Fibroblast of skin of scalp (primary cell): ENCODE measurements around the gene TTC17.
"Not testable (repeated sequence)": the region's sequence is repeated elsewhere in the genome, so short reads cannot be mapped to it uniquely, and the experiment has no call there.

Experiments used
- DNase-seq: peaks from one replicate; pipeline ENCODE4 v3.0.0-alpha.2; 2013

TTC17 gene

GRCh38 chr11:43459246-43459645 lies 100.5 kb downstream of the TTC17 start:
- DNase-seq: no peak

GRCh38 chr11:43462359-43462758 lies 103.6 kb downstream of the TTC17 start:
- no peak for DNase-seq

GRCh38 chr11:43467958-43468357 lies 109.2 kb downstream of the TTC17 start:
- no peak for DNase-seq

GRCh38 chr11:43477491-43477890 lies 118.8 kb downstream of the TTC17 start:
- not testable (repeated sequence) for DNase-seq

- DNase-seq: no peak
Observed at GRCh38 chr11:43486141-43486540, 127.4 kb downstream of the TTC17 start.

GRCh38 chr11:43489869-43490465 lies 131.2 kb downstream of the TTC17 start:
- DNase-seq: no peak

GRCh38 chr11:43492701-43493100 lies 134.0 kb downstream of the TTC17 start:
- no peak for DNase-seq

- no peak for DNase-seq
Observed at GRCh38 chr11:43493431-43493830, 134.7 kb downstream of the TTC17 start.

GRCh38 chr11:43497144-43497543 lies 138.4 kb downstream of the TTC17 start:
- no peak for DNase-seq

GRCh38 chr11:43498561-43498960 lies 139.8 kb downstream of the TTC17 start:
- no peak for DNase-seq

GRCh38 chr11:43503417-43503816 lies 144.7 kb downstream of the TTC17 start:
- no peak for DNase-seq

GRCh38 chr11:43504316-43504950 lies 145.7 kb downstream of the TTC17 start:
- DNase-seq: peak; percentile 6

GRCh38 chr11:43505171-43505570 lies 146.5 kb downstream of the TTC17 start:
- no peak for DNase-seq

- DNase-seq: no peak
Observed at GRCh38 chr11:43507171-43507570, 148.5 kb downstream of the TTC17 start.

- peak; percentile 40 for DNase-seq
Observed at GRCh38 chr11:43508511-43508918, 149.8 kb downstream of the TTC17 start.

- no peak for DNase-seq
Observed at GRCh38 chr11:43511959-43512358, 153.2 kb downstream of the TTC17 start.

- DNase-seq: no peak
Observed at GRCh38 chr11:43515090-43515489, 156.4 kb downstream of the TTC17 start.

- no peak for DNase-seq
Observed at GRCh38 chr11:43516316-43516850, 157.7 kb downstream of the TTC17 start.

GRCh38 chr11:43517518-43517917 lies 158.8 kb downstream of the TTC17 start:
- DNase-seq: no peak

- peak; percentile 10 for DNase-seq
Observed at GRCh38 chr11:43518408-43519160, 159.9 kb downstream of the TTC17 start.

- DNase-seq: no peak
Observed at GRCh38 chr11:43521471-43521870, 162.8 kb downstream of the TTC17 start.

GRCh38 chr11:43523632-43524031 lies 164.9 kb downstream of the TTC17 start:
- no peak for DNase-seq

- no peak for DNase-seq
Observed at GRCh38 chr11:43532041-43532440, 173.3 kb downstream of the TTC17 start.
